ENCODE measurements around the gene RFTN1.

GRCh38 chr3:16419640-16420241 lies 93.8 kb downstream of the RFTN1 start:
- TF ChIP-seq CTCF (IDR thresholded peaks at IDR 0.05; ENCODE audit: low read depth, low read length, poor library complexity, severe bottlenecking) (no peak), EZH2phosphoT487 (IDR thresholded peaks at IDR 0.05; ENCODE audit: borderline replicate concordance, low read length) (no peak)

All from DOHH2 (cell line).